ENCODE measurements around the gene WRAP53. TPM values are rescaled to one million over a fixed set of nuclear protein-coding genes. Genes with fewer than 3 reads are reported as not detected.
A peak's percentile ranks its signal among the peaks of the same experiment; 100 is the strongest.

The WRAP53 gene
- total and polyA plus RNA-seq, 3 donors from 2014 or later = 10.5 to 12.0 (median 11.3) TPM

DNA sequence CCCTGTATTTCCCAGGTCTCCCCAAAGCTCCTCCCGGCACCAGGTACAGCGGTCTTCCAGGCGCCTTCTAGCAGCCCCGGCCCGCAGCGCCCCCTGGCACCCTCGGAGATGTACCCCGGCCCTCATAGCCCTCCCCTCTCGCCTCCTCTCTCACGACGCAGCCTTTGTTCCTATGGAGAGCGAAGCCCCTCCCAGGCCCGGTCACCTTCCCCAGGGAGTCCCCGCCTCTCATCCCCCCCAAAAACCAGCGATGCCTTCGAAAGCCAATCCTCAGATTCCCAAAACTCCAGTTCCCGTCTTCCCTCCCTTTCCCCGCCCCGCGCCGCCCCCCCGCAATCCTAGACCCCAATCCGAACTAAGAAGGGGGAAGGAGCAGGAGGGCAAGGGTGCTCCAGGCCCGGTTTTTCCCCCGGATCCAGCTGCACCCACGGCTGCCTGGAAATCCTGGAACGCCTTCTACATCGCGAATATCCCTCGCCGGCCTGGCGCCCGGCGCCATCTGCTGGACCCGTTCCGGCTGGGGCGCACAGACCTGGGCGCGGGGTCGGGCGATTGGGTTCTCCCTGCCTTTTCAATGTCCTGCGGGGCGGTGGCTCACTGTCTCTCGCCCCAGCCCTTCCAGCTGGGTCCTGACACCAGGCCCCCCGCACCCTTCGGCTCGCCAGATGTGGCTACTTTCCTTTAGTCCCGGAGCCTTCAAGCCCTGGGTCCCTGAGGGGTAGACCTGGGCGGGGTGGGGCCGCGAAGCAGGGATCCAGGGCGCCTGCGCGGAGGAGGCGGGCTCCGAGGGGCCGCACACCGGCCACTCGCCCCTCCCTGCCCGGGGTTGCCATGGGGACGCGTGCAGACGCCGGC lies 28.9 kb downstream of the WRAP53 start, which contains the start of gene DNAH2:
Gene DNAH2, plus strand, starts transcription at position 844 of the 855 bp plus-strand sequence. CDS start 1,991 bp downstream, outside the sequence.
- no peaks in the 10 kb centered on the region for H3K27me3 ChIP-seq
- H3K27ac ChIP-seq = no peak within 1 kb of the TSS
- TF ChIP-seq POLR2A (IDR thresholded peaks at IDR 0.05) = no peak
- TF ChIP-seq, protein P1, sequence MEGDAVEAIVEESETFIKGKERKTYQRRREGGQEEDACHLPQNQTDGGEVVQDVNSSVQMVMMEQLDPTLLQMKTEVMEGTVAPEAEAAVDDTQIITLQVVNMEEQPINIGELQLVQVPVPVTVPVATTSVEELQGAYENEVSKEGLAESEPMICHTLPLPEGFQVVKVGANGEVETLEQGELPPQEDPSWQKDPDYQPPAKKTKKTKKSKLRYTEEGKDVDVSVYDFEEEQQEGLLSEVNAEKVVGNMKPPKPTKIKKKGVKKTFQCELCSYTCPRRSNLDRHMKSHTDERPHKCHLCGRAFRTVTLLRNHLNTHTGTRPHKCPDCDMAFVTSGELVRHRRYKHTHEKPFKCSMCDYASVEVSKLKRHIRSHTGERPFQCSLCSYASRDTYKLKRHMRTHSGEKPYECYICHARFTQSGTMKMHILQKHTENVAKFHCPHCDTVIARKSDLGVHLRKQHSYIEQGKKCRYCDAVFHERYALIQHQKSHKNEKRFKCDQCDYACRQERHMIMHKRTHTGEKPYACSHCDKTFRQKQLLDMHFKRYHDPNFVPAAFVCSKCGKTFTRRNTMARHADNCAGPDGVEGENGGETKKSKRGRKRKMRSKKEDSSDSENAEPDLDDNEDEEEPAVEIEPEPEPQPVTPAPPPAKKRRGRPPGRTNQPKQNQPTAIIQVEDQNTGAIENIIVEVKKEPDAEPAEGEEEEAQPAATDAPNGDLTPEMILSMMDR (IDR thresholded peaks at IDR 0.05) = peak in 2 of 3 experiments; percentile 21 to 35
- WGBS, 2 donors = 1% methylated on average over 26 to 63 of the region's 64 CpGs
- H3K4me1 ChIP-seq = peaks cover 12% of the 10 kb centered on the region
- no peaks in the 10 kb centered on the region for H3K36me3 ChIP-seq (ENCODE audit: low read depth, missing control alignments)
- no peaks in the 10 kb centered on the region for H3K9me3 ChIP-seq
- H3K4me3 ChIP-seq = peak within 1 kb of the TSS; percentile 49 to 71
- intact Hi-C loops (cut with DNase I; ENCODE audit: low total_unique reads) = no loop called here
- peak; percentile 82 for DNase-seq

GRCh38 chr17:7717756-7718350 lies 29.6 kb downstream of the WRAP53 start:
- 4 to 5% methylated on average over 16 of the region's 16 CpGs for WGBS, 2 donors
- Histone ChIP-seq H3K9me3 (no peaks in the 10 kb centered on the region), H3K27ac (no peak overlapping the region), H3K4me3 (peak overlapping the region; percentile 49 to 71), H3K27me3 (no peaks in the 10 kb centered on the region), H3K36me3 (ENCODE audit: low read depth, missing control alignments) (no peaks in the 10 kb centered on the region), H3K4me1 (peaks cover 12% of the 10 kb centered on the region)
- TF ChIP-seq POLR2A (IDR thresholded peaks at IDR 0.05) = no peak
- TF ChIP-seq, protein P1 (IDR thresholded peaks at IDR 0.05) = no peak
- DNase-seq = no peak
- intact Hi-C loops (cut with DNase I; ENCODE audit: low total_unique reads) = no loop called here

DNA sequence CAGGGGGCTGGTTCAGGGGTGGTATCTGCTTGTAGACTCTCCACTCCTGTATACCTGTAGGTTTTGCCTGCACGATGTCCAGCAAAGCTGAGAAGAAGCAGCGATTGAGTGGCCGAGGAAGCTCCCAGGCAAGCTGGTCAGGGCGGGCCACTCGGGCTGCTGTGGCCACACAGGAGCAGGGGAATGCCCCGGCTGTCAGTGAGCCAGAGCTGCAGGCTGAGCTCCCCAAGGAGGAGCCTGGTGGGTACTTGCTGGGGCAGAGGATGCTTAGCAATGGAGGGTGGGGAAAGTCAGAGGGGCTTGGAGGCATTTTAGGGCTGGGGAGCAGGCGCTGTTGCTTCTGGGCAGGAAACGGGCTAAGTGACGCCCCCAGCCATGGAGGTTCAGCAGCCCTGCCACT lies 31.4 kb downstream of the WRAP53 start:
- Histone ChIP-seq H3K4me3 (no peak overlapping the region), H3K36me3 (ENCODE audit: low read depth, missing control alignments) (no peaks in the 10 kb centered on the region), H3K27me3 (no peaks in the 10 kb centered on the region), H3K4me1 (peaks cover 12% of the 10 kb centered on the region), H3K27ac (no peak overlapping the region), H3K9me3 (no peaks in the 10 kb centered on the region)
- 75 to 79% methylated on average over 5 to 9 of the region's 9 CpGs for WGBS, 2 donors
- no peak for TF ChIP-seq POLR2A (IDR thresholded peaks at IDR 0.05)
- TF ChIP-seq, protein P1 (IDR thresholded peaks at IDR 0.05) = no peak
- intact Hi-C loops (cut with DNase I; ENCODE audit: low total_unique reads) = no loop called here
- DNase-seq = no peak

DNA sequence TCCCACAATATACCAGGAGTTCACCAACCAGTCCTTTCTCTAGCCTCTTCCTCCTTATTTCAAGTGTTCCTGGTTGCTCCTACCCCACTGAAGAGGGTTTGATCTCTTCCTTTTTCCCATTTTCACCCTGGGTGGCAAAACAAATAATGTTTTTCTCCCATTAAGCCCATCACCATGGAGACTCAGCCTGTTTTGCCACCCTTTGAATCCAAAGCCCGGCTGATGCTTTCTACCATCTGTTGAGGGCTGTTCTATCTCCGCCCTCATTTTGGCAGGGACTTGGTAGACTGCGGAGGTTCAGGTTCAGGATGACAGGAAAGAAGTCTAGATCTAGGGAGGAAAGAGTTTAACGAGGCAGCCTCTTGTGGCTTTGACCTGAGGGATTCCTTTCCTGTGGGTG lies 31.8 kb downstream of the WRAP53 start:
- WGBS, 2 donors = 62 to 77% methylated on average over 4 of the region's 4 CpGs
- no peak for DNase-seq
- H3K4me3 ChIP-seq = no peak overlapping the region
- no peaks in the 10 kb centered on the region for H3K27me3 ChIP-seq
- H3K27ac ChIP-seq = no peak overlapping the region
- TF ChIP-seq, protein P1 (IDR thresholded peaks at IDR 0.05) = no peak
- no peak for TF ChIP-seq POLR2A (IDR thresholded peaks at IDR 0.05)
- intact Hi-C loops (cut with DNase I; ENCODE audit: low total_unique reads) = no loop called here
- H3K9me3 ChIP-seq = no peaks in the 10 kb centered on the region
- peaks cover 12% of the 10 kb centered on the region for H3K4me1 ChIP-seq
- no peaks in the 10 kb centered on the region for H3K36me3 ChIP-seq (ENCODE audit: low read depth, missing control alignments)
